ENCODE data around the gene KCNMB2.
"Not testable (repeated sequence)": the region's sequence is repeated elsewhere in the genome, so short reads cannot be mapped to it uniquely, and the experiment has no call there.

The KCNMB2 gene

DNA sequence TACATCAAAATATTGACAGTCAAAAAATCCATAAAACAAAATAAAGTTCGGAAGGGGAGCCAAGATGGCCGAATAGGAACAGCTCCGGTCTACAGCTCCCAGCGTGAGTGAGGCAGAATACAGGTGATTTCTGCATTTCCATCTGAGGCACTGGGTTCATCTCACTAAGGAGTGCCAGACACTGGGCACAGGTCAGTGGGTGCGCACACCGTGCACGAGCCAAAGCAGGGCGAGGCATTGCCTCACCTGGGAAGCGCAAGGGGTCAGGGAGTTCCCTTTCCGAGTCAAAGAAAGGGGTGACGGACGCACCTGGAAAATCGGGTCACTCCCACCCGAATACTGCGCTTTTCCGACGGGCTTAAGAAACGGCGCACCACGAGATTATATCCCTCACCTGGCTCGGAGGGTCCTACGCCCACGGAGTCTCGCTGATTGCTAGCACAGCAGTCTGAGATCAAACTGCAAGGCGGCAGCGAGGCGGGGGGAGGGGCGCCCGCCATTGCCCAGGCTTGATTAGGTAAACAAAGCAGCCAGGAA lies 323.7 kb downstream of the KCNMB2 start:
- DNase-seq (ENCODE audit: low read depth in 2 of 2): not testable (repeated sequence)

DNA sequence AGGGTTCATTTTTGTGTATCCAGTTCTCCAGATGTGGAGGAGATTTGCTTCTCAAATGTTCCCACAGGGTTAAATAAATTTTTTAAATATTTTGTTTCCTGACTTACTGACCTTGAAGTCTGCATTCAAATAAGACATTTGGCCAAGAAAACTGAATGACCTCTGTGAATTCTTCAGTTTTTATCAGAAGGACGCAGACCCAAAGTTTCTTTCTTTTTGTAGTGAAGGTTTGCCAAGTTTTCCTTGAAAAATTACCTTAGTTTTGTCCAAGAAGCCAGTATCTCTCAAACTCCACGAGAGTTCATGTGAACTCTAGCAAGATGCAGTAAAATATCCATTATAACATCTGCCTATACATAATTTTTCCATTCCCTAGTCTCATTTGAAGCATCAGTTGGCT lies 332.4 kb downstream of the KCNMB2 start:
- DNase-seq (ENCODE audit: low read depth in 2 of 2): no peak

DNA sequence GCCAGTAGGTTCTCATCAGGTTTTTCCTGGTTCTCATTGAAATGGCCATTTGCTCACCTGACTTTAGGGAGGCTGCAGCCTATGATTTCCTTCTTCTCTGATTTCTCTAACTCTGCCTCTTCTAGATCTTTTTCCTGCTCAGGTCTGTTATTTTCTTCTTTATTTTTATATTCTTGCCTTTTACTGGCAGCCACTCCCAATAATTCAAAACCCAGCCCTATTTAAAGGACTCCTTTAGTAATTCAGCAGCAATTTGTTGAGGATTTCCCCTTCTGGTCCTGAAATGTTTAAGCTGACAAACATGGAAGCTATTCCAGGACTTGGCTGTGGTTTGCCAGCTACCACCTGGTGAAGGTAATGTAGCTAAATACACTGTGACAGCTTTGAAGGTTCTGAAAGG lies 333.8 kb downstream of the KCNMB2 start:
- no peak for DNase-seq (ENCODE audit: low read depth in 2 of 2)

DNA sequence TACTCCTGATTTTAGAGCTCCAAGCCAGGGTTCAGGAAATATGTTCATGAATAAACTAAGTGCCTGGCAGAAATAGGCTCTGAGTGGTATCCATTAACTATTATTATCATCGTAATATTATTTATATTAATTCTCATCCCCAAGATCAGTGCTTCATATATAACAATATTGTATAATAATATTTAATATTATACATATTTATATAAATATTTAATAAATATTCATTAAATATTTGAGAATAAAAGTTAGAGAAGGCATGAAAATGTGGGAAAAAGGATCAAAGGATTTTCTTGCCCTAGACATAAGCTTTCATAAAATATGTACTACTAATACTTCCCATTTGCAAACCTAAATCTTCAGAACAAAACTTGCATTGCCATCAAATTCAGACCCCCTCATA lies 338.9 kb downstream of the KCNMB2 start:
- DNase-seq (ENCODE audit: low read depth in 2 of 2): no peak

DNA sequence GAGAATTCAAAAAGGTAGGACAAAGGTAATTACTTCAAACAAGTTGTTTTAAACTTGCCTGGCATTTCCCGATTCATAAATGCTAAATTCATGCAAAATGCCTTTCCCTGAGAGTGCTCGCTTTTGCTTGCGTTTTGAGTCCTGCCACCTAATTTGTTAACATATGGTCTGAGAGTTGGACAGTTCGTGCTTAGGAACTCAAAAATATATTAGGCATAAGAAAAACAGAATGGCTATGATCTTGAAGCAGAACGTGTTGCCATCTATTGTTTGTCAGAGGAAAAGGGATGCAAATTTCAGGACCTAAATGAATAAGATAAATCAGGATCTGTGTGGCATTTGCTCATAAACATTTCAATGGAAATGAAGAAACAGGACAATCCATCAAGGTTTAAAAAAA lies 339.6 kb downstream of the KCNMB2 start:
- DNase-seq (ENCODE audit: low read depth in 2 of 2): no peak

DNA sequence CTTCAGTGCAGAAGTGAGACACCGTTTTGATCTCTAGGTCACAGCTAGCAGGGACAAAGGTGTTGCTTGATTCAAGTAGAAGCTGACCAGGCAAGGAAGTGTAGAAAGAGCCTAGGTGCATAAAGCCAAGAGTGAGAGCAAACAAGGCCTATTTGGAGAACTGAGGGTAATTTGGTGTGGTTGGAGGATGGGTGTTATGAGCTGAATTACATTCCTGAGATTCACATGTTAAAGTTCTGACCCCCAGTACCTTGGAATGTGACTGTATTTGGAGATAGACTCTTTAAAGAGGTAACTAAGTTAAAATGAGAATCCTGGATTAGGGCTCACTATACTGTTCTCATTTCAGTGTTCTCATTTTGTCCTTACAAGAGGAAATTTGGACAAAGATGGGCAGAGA lies 344.0 kb downstream of the KCNMB2 start:
- DNase-seq (ENCODE audit: low read depth in 2 of 2): no peak

Data from activated CD8-positive, alpha-beta memory T cell treated with anti-CD3 and anti-CD28 coated beads for 4 hours (primary cell).